ES-I3 (cell line): ENCODE results near the gene TKTL2.
"Not testable (repeated sequence)": the region's sequence is repeated elsewhere in the genome, so short reads cannot be mapped to it uniquely, and the experiment has no call there.

Source experiments
- H3K36me3 ChIP-seq: 2 replicates; pipeline ENCODE4 v1.6.1; 2013; ENCODE audit warnings: mild to moderate bottlenecking, low read length, control low read depth, moderate library complexity; ENCODE audit not compliant: insufficient read depth
- H3K4me1 ChIP-seq: 2 replicates; pipeline ENCODE4 v1.6.1; 2013; ENCODE audit warnings: mild to moderate bottlenecking, control low read depth, low read length; ENCODE audit not compliant: insufficient read depth
- H3K9ac ChIP-seq: 2 replicates; pipeline ENCODE4 v1.6.1; 2013; ENCODE audit warnings: low read depth, mild to moderate bottlenecking, low read length, moderate library complexity
- H3K9me3 ChIP-seq: 2 replicates; pipeline ENCODE4 v1.6.1; 2013; ENCODE audit warnings: mild to moderate bottlenecking, low read length, moderate library complexity; ENCODE audit not compliant: control insufficient read depth, insufficient read depth

Gene TKTL2

GRCh38 chr4:163474027-163474426, 473 bp upstream of the TKTL2 start:
- Histone ChIP-seq H3K9ac (no peak overlapping the region), H3K9me3 (no peaks in the 10 kb centered on the region), H3K4me1 (no peaks in the 10 kb centered on the region), H3K36me3 (no peaks in the 10 kb centered on the region)

GRCh38 chr4:163473130-163473529, 424 bp downstream of the TKTL2 start:
- H3K36me3 ChIP-seq = no peaks in the 10 kb centered on the region
- H3K9ac ChIP-seq = no peak overlapping the region
- H3K4me1 ChIP-seq = no peaks in the 10 kb centered on the region
- no peaks in the 10 kb centered on the region for H3K9me3 ChIP-seq

- Histone ChIP-seq H3K4me1 (no peaks in the 10 kb centered on the region), H3K9me3 (no peaks in the 10 kb centered on the region), H3K36me3 (no peaks in the 10 kb centered on the region), H3K9ac (no peak overlapping the region)
These were observed 3.2 kb downstream of the TKTL2 start for GRCh38 chr4:163470391-163470790.

- Histone ChIP-seq H3K9me3 (no peaks in the 10 kb centered on the region), H3K4me1 (no peaks in the 10 kb centered on the region), H3K36me3 (no peaks in the 10 kb centered on the region), H3K9ac (no peak overlapping the region)
These were observed 6.3 kb downstream of the TKTL2 start for GRCh38 chr4:163467082-163467770.

- Histone ChIP-seq H3K9ac (no peak overlapping the region), H3K36me3 (no peaks in the 10 kb centered on the region), H3K9me3 (no peaks in the 10 kb centered on the region), H3K4me1 (no peaks in the 10 kb centered on the region)
These were observed 11.0 kb downstream of the TKTL2 start for GRCh38 chr4:163462556-163462955.

GRCh38 chr4:163448540-163449203, 24.9 kb downstream of the TKTL2 start:
- H3K36me3 ChIP-seq = no peaks in the 10 kb centered on the region
- H3K9me3 ChIP-seq = no peaks in the 10 kb centered on the region
- no peaks in the 10 kb centered on the region; the same call in 1 of the 2 replicates for H3K4me1 ChIP-seq
- no peak overlapping the region for H3K9ac ChIP-seq

- Histone ChIP-seq H3K9ac (no peak overlapping the region), H3K4me1 (no peaks in the 10 kb centered on the region; the same call in 1 of the 2 replicates), H3K36me3 (no peaks in the 10 kb centered on the region), H3K9me3 (no peaks in the 10 kb centered on the region)
These were observed 26.1 kb downstream of the TKTL2 start for GRCh38 chr4:163447481-163447880.

- not testable (repeated sequence) for H3K4me1 ChIP-seq, H3K9ac ChIP-seq, H3K9me3 ChIP-seq, H3K36me3 ChIP-seq
These were observed 26.5 kb downstream of the TKTL2 start for GRCh38 chr4:163447023-163447422.

GRCh38 chr4:163440040-163440439, 33.5 kb downstream of the TKTL2 start:
- Histone ChIP-seq H3K36me3 (no peaks in the 10 kb centered on the region), H3K4me1 (no peaks in the 10 kb centered on the region; the same call in 1 of the 2 replicates), H3K9me3 (no peaks in the 10 kb centered on the region), H3K9ac (no peak overlapping the region)
